Measurements from ENCODE around the gene SERPINB8. TPM values are rescaled to one million over a fixed set of nuclear protein-coding genes. Genes with fewer than 3 reads are reported as not detected.
A peak's percentile ranks its signal among the peaks of the same experiment; 100 is the strongest.

The SERPINB8 gene
- total and polyA plus RNA-seq, 2 of the 13 experiments (the other 11 are each of a cell fraction or from before 2014, with no cell fraction given) = 0.95 to 2.2 TPM

GRCh38 chr18:63969942-63970808 lies at the start of gene SERPINB8 (continued):
- TF ChIP-seq ZNF609 (CRISPR knock-in tag; IDR thresholded peaks at IDR 0.05; ENCODE audit: borderline replicate concordance) = peak; percentile 38; the same call in 1 of the 2 replicates
- peak; percentile 25; the same call in 1 of the 2 replicates for TF ChIP-seq TFDP2 (CRISPR knock-in tag; IDR thresholded peaks at IDR 0.05)
- peak; percentile 56; the same call in 1 of the 2 replicates for TF ChIP-seq MEIS1 (CRISPR knock-in tag; IDR thresholded peaks at IDR 0.05; ENCODE audit: borderline replicate concordance)
- TF ChIP-seq ZSCAN12 (CRISPR knock-in tag; IDR thresholded peaks at IDR 0.05) = 0 out of 2 replicates have a peak, but pooled peaks have one; percentile 40
- TF ChIP-seq POLR2G (IDR thresholded peaks at IDR 0.05; ENCODE audit: low read depth, low read length) = peak; percentile 79
- TF ChIP-seq ZNF7 (CRISPR knock-in tag; IDR thresholded peaks at IDR 0.05) = 0 out of 2 replicates have a peak, but pooled peaks have one; percentile 14
- TF ChIP-seq ZNF792 (CRISPR knock-in tag; IDR thresholded peaks at IDR 0.05) = 0 out of 2 replicates have a peak, but pooled peaks have one; percentile 21
- TF ChIP-seq JUN (CRISPR knock-in tag; IDR thresholded peaks at IDR 0.05) = 0 out of 2 replicates have a peak, but pooled peaks have one; percentile 20
- TF ChIP-seq SATB2 (CRISPR knock-in tag; IDR thresholded peaks at IDR 0.05) = 0 out of 2 replicates have a peak, but pooled peaks have one; percentile 45
- TF ChIP-seq MYPOP (CRISPR knock-in tag; IDR thresholded peaks at IDR 0.05) = peak; percentile 64; the same call in 1 of the 2 replicates
- peak; percentile 55 for TF ChIP-seq HNRNPK (IDR thresholded peaks at IDR 0.05; ENCODE audit: low read depth, low read length, poor library complexity, severe bottlenecking)
- TF ChIP-seq, protein P1, sequence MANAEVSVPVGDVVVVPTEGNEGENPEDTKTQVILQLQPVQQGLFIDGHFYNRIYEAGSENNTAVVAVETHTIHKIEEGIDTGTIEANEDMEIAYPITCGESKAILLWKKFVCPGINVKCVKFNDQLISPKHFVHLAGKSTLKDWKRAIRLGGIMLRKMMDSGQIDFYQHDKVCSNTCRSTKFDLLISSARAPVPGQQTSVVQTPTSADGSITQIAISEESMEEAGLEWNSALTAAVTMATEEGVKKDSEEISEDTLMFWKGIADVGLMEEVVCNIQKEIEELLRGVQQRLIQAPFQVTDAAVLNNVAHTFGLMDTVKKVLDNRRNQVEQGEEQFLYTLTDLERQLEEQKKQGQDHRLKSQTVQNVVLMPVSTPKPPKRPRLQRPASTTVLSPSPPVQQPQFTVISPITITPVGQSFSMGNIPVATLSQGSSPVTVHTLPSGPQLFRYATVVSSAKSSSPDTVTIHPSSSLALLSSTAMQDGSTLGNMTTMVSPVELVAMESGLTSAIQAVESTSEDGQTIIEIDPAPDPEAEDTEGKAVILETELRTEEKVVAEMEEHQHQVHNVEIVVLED (CRISPR knock-in tag; IDR thresholded peaks at IDR 0.05; ENCODE audit: borderline replicate concordance) = peak; percentile 56; the same call in 1 of the 2 replicates
- TF ChIP-seq BATF2 (CRISPR knock-in tag; IDR thresholded peaks at IDR 0.05) = no peak
- TF ChIP-seq RARG (CRISPR knock-in tag; IDR thresholded peaks at IDR 0.05; ENCODE audit: low read depth) = no peak
- TF ChIP-seq, protein P2, sequence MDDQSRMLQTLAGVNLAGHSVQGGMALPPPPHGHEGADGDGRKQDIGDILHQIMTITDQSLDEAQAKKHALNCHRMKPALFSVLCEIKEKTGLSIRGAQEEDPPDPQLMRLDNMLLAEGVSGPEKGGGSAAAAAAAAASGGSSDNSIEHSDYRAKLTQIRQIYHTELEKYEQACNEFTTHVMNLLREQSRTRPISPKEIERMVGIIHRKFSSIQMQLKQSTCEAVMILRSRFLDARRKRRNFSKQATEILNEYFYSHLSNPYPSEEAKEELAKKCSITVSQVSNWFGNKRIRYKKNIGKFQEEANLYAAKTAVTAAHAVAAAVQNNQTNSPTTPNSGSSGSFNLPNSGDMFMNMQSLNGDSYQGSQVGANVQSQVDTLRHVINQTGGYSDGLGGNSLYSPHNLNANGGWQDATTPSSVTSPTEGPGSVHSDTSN (CRISPR knock-in tag; IDR thresholded peaks at IDR 0.05; ENCODE audit: borderline replicate concordance) = no peak
- TF ChIP-seq PLRG1 (conservative IDR thresholded peaks at IDR 0.05) = no peak
